MM.1S (cell line): ENCODE measurements around the gene IZUMO1.
"Not testable (repeated sequence)": the region's sequence is repeated elsewhere in the genome, so short reads cannot be mapped to it uniquely, and the experiment has no call there.

Experiments used
- DNase-seq: peaks from one replicate; pipeline ENCODE4 v3.0.0-alpha.2; 2015
- H2AFZ ChIP-seq: fragments of 300-600 bp; sonication (generic); 2 replicates; pipeline ENCODE4 v1.6.0; 2016; ENCODE audit warnings: antibody characterized with exemption, low read length
- H3F3A ChIP-seq: fragments of 300-600 bp; sonication (generic); 2 replicates; pipeline ENCODE4 v1.6.1; 2016; ENCODE audit warnings: mild to moderate bottlenecking, antibody characterized with exemption, low read length, moderate library complexity, mixed read lengths; ENCODE audit not compliant: insufficient read depth
- H3K27ac ChIP-seq: fragments of 300-600 bp; sonication (generic); 2 replicates; pipeline ENCODE4 v1.5.1; 2016; ENCODE audit warnings: mild to moderate bottlenecking, low read length
- H3K27me3 ChIP-seq: fragments of 300-600 bp; sonication (generic); replicated peaks from 2 replicates; pipeline ENCODE4 v1.6.0; 2016; ENCODE audit warnings: low read length; ENCODE audit not compliant: insufficient read depth
- H3K36me3 ChIP-seq: fragments of 300-600 bp; sonication (generic); replicated peaks from 2 replicates; pipeline ENCODE4 v1.6.1; 2016; ENCODE audit warnings: mild to moderate bottlenecking, low read length, mixed read lengths; ENCODE audit not compliant: insufficient read depth
- H3K4me1 ChIP-seq: fragments of 300-600 bp; sonication (generic); 2 replicates; pipeline ENCODE4 v1.6.1; 2016; ENCODE audit warnings: low read length, mixed read lengths
- H3K4me2 ChIP-seq: fragments of 300-600 bp; sonication (generic); 2 replicates; pipeline ENCODE4 v1.6.0; 2016; ENCODE audit warnings: low read depth, low read length
- H3K4me3 ChIP-seq: fragments of 300-600 bp; sonication (generic); 2 replicates; pipeline ENCODE4 v1.5.1; 2016; ENCODE audit warnings: low read length, mixed read lengths
- H3K79me2 ChIP-seq: fragments of 300-600 bp; sonication (generic); 2 replicates; pipeline ENCODE4 v1.6.1; 2016; ENCODE audit warnings: mixed run types, low read length, mixed read lengths
- H3K9ac ChIP-seq: fragments of 300-600 bp; sonication (generic); 2 replicates; pipeline ENCODE4 v1.6.1; 2016; ENCODE audit warnings: low read length, mixed read lengths
- H3K9me2 ChIP-seq: fragments of 300-600 bp; sonication (generic); replicated peaks from 2 replicates; pipeline ENCODE4 v1.6.1; 2016; ENCODE audit warnings: mild to moderate bottlenecking, low read length, mixed read lengths; ENCODE audit not compliant: insufficient read depth
- H3K9me3 ChIP-seq: fragments of 300-600 bp; sonication (generic); replicated peaks from 2 replicates; pipeline ENCODE4 v1.6.1; 2016; ENCODE audit warnings: mild to moderate bottlenecking, low read length, mixed read lengths; ENCODE audit not compliant: insufficient read depth
- H4K20me1 ChIP-seq: fragments of 300-600 bp; sonication (generic); 2 replicates; pipeline ENCODE4 v1.6.1; 2016; ENCODE audit warnings: mild to moderate bottlenecking, low read length, moderate library complexity, mixed read lengths; ENCODE audit not compliant: insufficient read depth
- CTCF ChIP-seq: fragments of 300-600 bp; sonication (generic); IDR thresholded peaks from 2 replicates; pipeline ENCODE4 v1.5.1; 2016; ENCODE audit warnings: antibody characterized with exemption, low read length, mixed read lengths
- EZH2 ChIP-seq: fragments of 300-600 bp; sonication (generic); optimal IDR thresholded peaks from 2 replicates; pipeline ENCODE3; 2017; ENCODE audit warnings: low read depth, mild to moderate bottlenecking, antibody characterized with exemption, low read length, mixed read lengths
- EZH2phosphoT487 ChIP-seq: fragments of 300-600 bp; sonication (generic); IDR thresholded peaks from 2 replicates; pipeline ENCODE4 v1.6.1; 2018; ENCODE audit warnings: antibody characterized with exemption, low read length

IZUMO1 gene

GRCh38 chr19:48770266-48770665 is 23.6 kb upstream of the IZUMO1 start:
- no peaks in the 10 kb centered on the region for H4K20me1 ChIP-seq
- H3K36me3 ChIP-seq, result no peaks in the 10 kb centered on the region
- H2AFZ ChIP-seq, result no peak overlapping the region
- H3K4me2 ChIP-seq, result no peak overlapping the region
- DNase-seq, result no peak
- TF ChIP-seq EZH2 (no peak), CTCF (no peak), EZH2phosphoT487 (no peak)
- H3K27me3 ChIP-seq, result peaks cover 74% of the 10 kb centered on the region
- H3K4me1 ChIP-seq, result no peaks in the 10 kb centered on the region
- no peak overlapping the region for H3K27ac ChIP-seq
- H3K9ac ChIP-seq, result no peak overlapping the region
- no peak overlapping the region for H3K4me3 ChIP-seq
- no peaks in the 10 kb centered on the region for H3K9me3 ChIP-seq
- no peaks in the 10 kb centered on the region for H3K9me2 ChIP-seq
- H3F3A ChIP-seq, result no peaks in the 10 kb centered on the region
- H3K79me2 ChIP-seq, result no peaks in the 10 kb centered on the region

- H4K20me1 ChIP-seq, result no peaks in the 10 kb centered on the region
- no peaks in the 10 kb centered on the region for H3K9me3 ChIP-seq
- no peaks in the 10 kb centered on the region for H3K79me2 ChIP-seq
- H3K27me3 ChIP-seq, result peaks cover 85% of the 10 kb centered on the region
- no peak for DNase-seq
- TF ChIP-seq CTCF (no peak), EZH2phosphoT487 (no peak), EZH2 (no peak)
- no peak overlapping the region for H3K4me3 ChIP-seq
- H3K4me2 ChIP-seq, result no peak overlapping the region
- no peak overlapping the region for H2AFZ ChIP-seq
- H3K4me1 ChIP-seq, result no peaks in the 10 kb centered on the region
- H3K27ac ChIP-seq, result no peak overlapping the region
- no peak overlapping the region for H3K9ac ChIP-seq
- H3K9me2 ChIP-seq, result no peaks in the 10 kb centered on the region
- H3K36me3 ChIP-seq, result no peaks in the 10 kb centered on the region
- H3F3A ChIP-seq, result no peaks in the 10 kb centered on the region
Observed at GRCh38 chr19:48768994-48769713, 22.4 kb upstream of the IZUMO1 start.

- H2AFZ ChIP-seq, H3K9me2 ChIP-seq, H3K27ac ChIP-seq, H3K4me2 ChIP-seq, H3K4me3 ChIP-seq, H3K4me1 ChIP-seq, H3K9ac ChIP-seq, H3K79me2 ChIP-seq, H3K36me3 ChIP-seq, H3F3A ChIP-seq, H4K20me1 ChIP-seq, DNase-seq, H3K9me3 ChIP-seq: not testable (repeated sequence)
- H3K27me3 ChIP-seq, result peaks cover 94% of the 10 kb centered on the region
Observed at GRCh38 chr19:48768171-48768753, 21.6 kb upstream of the IZUMO1 start.

GRCh38 chr19:48765816-48766215 is 19.1 kb upstream of the IZUMO1 start:
- H3K27ac ChIP-seq, H3K4me2 ChIP-seq, DNase-seq, H3K9me2 ChIP-seq, H3K9me3 ChIP-seq, H3F3A ChIP-seq, H3K36me3 ChIP-seq, H3K4me3 ChIP-seq, H4K20me1 ChIP-seq, H2AFZ ChIP-seq, H3K9ac ChIP-seq, H3K4me1 ChIP-seq, H3K79me2 ChIP-seq: not testable (repeated sequence)
- H3K27me3 ChIP-seq, result peaks cover 99% of the 10 kb centered on the region
